Measurements from ENCODE around the gene CTBP2.

- TF ChIP-seq EZH2phosphoT487 (IDR thresholded peaks at IDR 0.05) (no peak), EZH2 (IDR thresholded peaks at IDR 0.05) (no peak)
- TF ChIP-seq, protein P1, sequence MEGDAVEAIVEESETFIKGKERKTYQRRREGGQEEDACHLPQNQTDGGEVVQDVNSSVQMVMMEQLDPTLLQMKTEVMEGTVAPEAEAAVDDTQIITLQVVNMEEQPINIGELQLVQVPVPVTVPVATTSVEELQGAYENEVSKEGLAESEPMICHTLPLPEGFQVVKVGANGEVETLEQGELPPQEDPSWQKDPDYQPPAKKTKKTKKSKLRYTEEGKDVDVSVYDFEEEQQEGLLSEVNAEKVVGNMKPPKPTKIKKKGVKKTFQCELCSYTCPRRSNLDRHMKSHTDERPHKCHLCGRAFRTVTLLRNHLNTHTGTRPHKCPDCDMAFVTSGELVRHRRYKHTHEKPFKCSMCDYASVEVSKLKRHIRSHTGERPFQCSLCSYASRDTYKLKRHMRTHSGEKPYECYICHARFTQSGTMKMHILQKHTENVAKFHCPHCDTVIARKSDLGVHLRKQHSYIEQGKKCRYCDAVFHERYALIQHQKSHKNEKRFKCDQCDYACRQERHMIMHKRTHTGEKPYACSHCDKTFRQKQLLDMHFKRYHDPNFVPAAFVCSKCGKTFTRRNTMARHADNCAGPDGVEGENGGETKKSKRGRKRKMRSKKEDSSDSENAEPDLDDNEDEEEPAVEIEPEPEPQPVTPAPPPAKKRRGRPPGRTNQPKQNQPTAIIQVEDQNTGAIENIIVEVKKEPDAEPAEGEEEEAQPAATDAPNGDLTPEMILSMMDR (IDR thresholded peaks at IDR 0.05): no peak
These were observed 127.0 kb downstream of the CTBP2 start for GRCh38 chr10:125033146-125033924.

All from neural progenitor cell (in vitro differentiated cells).